Parathyroid adenoma (tissue), 2 donors: ENCODE measurements around the gene RADIL.

Source experiments
- H2AFZ ChIP-seq: fragments of 300-600 bp; sonication (generic); one replicate; pipeline ENCODE4 v1.7.0; 2017; ENCODE audit warnings: antibody characterized with exemption, mild to moderate bottlenecking
- H3K27ac ChIP-seq: fragments of 300-600 bp; sonication (generic); one replicate; pipeline ENCODE4 v1.7.0; 2017
- H3K27me3 ChIP-seq: fragments of 300-600 bp; sonication (generic); one replicate; pipeline ENCODE4 v1.7.0; 2017; ENCODE audit warnings: low read length; ENCODE audit not compliant: control insufficient read depth, insufficient read depth
- H3K36me3 ChIP-seq: fragments of 300-600 bp; sonication (generic); one replicate; pipeline ENCODE4 v1.7.0; 2017; ENCODE audit warnings: low read length; ENCODE audit not compliant: control insufficient read depth, insufficient read depth
- H3K4me1 ChIP-seq: fragments of 300-600 bp; sonication (generic); one replicate; pipeline ENCODE4 v1.7.0; 2017; ENCODE audit warnings: control low read depth
- H3K4me2 ChIP-seq: fragments of 300-600 bp; sonication (generic); one replicate; pipeline ENCODE4 v1.7.0; 2017; ENCODE audit warnings: low read length
- H3K4me3 ChIP-seq: fragments of 300-600 bp; sonication (generic); one replicate; pipeline ENCODE4 v1.7.0; 2017; ENCODE audit warnings: low read depth, low read length
- H3K79me2 ChIP-seq: fragments of 300-600 bp; sonication (generic); one replicate; pipeline ENCODE4 v1.7.0; 2017; ENCODE audit warnings: control low read depth
- H3K9ac ChIP-seq: fragments of 300-600 bp; sonication (generic); one replicate; pipeline ENCODE4 v1.7.0; 2017; ENCODE audit warnings: mild to moderate bottlenecking
- H3K9me3 ChIP-seq: fragments of 300-600 bp; sonication (generic); one replicate; pipeline ENCODE4 v1.7.0; 2017; ENCODE audit warnings: low read length; ENCODE audit not compliant: control insufficient read depth
- TF ChIP-seq, protein P1 (sequence below): fragments of 300-600 bp; sonication (generic); IDR thresholded peaks from one replicate; pipeline ENCODE4 v1.7.0; 2017; ENCODE audit warnings: antibody characterized with exemption, mild to moderate bottlenecking
- donor health status: primary hyperparathyroidism.

RADIL gene

DNA sequence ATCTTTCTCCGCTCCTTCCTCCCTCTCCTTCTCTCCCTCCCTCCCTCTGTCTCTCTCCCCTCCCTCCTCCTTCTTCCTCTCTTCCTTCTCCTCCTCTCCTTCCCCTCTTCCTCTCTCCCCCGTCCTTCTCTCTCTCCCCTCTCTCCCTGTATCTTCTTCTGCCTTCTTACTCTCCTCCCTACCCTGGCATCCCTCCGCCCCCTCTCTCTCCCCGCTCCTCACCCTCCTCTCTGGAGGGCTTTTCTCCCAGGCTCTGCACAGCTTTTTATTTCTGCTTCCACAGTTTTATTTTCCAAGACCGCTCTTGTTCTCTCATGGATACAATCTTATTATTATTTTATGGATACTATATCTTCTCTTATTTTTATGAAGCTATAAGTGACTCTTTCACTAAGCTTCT, 75.5 kb downstream of the RADIL start:
- Histone ChIP-seq H3K9ac (no peak overlapping the region), H2AFZ (no peak overlapping the region), H3K4me3 (no peak overlapping the region), H3K79me2 (no peaks in the 10 kb centered on the region), H3K36me3 (no peaks in the 10 kb centered on the region), H3K9me3 (no peaks in the 10 kb centered on the region), H3K4me1 (no peaks in the 10 kb centered on the region), H3K4me2 (no peak overlapping the region), H3K27ac (no peak overlapping the region), H3K27me3 (no peaks in the 10 kb centered on the region)
- TF ChIP-seq, protein P1, sequence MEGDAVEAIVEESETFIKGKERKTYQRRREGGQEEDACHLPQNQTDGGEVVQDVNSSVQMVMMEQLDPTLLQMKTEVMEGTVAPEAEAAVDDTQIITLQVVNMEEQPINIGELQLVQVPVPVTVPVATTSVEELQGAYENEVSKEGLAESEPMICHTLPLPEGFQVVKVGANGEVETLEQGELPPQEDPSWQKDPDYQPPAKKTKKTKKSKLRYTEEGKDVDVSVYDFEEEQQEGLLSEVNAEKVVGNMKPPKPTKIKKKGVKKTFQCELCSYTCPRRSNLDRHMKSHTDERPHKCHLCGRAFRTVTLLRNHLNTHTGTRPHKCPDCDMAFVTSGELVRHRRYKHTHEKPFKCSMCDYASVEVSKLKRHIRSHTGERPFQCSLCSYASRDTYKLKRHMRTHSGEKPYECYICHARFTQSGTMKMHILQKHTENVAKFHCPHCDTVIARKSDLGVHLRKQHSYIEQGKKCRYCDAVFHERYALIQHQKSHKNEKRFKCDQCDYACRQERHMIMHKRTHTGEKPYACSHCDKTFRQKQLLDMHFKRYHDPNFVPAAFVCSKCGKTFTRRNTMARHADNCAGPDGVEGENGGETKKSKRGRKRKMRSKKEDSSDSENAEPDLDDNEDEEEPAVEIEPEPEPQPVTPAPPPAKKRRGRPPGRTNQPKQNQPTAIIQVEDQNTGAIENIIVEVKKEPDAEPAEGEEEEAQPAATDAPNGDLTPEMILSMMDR = no peak

DNA sequence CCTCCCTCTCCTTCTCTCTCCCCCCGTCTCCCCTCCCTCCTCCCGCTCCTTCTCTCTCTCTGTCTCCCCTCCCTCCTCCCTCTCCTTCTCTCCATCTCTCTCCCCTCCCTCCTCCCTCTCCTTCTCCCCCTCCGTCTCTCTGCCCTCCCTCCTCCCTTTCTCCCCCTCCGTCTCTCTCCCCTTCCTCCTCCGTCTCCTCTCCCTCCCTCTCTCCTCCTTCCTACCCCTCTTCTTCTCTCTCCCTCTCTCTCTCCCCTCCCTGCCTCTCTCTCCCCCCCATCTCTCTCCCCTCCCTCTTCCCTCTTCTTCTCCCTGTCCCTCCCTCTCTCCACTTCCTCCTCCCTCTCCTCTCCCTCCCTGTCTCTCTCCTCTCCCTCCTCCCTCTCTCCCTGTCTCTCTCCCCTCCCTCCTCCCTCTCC, 75.9 kb downstream of the RADIL start:
- TF ChIP-seq, protein P1 = no peak
- Histone ChIP-seq H3K4me1 (no peaks in the 10 kb centered on the region), H3K79me2 (no peaks in the 10 kb centered on the region), H3K36me3 (no peaks in the 10 kb centered on the region), H3K4me2 (no peak overlapping the region), H3K27ac (no peak overlapping the region), H2AFZ (no peak overlapping the region), H3K9ac (no peak overlapping the region), H3K4me3 (no peak overlapping the region), H3K9me3 (no peaks in the 10 kb centered on the region), H3K27me3 (no peaks in the 10 kb centered on the region)

DNA sequence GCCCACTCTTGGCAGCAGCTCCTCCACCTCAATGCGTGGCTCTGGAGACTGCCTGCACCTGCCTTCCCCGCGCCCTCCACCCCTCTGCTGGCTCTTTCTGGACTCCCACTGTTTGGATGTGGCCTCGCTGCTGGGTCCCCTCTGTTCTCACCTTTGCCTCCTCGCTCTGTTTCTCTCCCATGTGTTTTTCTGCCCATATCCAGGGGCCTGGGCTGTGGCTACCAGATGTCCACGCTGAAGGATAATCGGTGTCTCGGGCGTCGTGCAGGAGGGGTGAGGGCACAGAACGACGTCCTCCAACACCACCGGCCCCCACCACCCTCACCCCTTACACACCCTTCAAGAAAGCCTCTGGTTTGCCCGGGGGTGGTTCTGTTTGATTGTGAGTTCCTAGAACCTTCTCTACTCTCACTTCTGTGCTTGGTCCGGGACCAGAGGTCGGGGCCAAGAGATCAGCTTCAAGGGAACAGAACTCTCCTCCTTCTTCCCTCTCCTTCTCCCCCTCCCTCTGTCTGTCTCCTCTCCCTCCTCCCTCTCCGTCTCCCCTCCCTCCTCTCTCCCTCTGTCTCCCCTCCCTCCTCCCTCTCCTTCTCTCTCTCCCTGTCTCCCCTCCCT, 76.4 kb downstream of the RADIL start:
- Histone ChIP-seq H3K9me3 (no peaks in the 10 kb centered on the region), H3K36me3 (no peaks in the 10 kb centered on the region), H3K27ac (no peak overlapping the region), H3K4me2 (no peak overlapping the region), H3K4me1 (no peaks in the 10 kb centered on the region), H3K79me2 (no peaks in the 10 kb centered on the region), H2AFZ (no peak overlapping the region), H3K9ac (no peak overlapping the region), H3K4me3 (no peak overlapping the region), H3K27me3 (no peaks in the 10 kb centered on the region)
- TF ChIP-seq, protein P1 = no peak

DNA sequence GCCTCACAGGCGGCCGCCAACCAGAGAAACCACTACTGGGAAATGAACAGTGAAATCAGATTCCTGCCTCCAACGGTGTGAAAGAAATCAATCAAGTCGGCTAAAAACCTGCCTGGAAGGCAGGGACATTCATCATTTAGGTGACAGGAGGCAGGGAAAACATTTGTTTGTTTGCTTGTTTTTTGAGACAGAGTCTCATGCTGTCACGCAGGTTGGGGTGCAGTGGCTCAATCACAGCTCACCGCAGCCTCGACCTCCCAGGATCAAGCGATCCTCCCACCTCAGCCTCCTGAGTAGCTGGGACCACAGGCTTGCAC, 77.6 kb downstream of the RADIL start:
- Histone ChIP-seq H3K79me2 (no peaks in the 10 kb centered on the region), H3K9ac (no peak overlapping the region), H3K4me3 (no peak overlapping the region), H3K36me3 (no peaks in the 10 kb centered on the region), H2AFZ (no peak overlapping the region), H3K4me1 (no peaks in the 10 kb centered on the region), H3K9me3 (no peaks in the 10 kb centered on the region), H3K27me3 (no peaks in the 10 kb centered on the region), H3K27ac (no peak overlapping the region), H3K4me2 (no peak overlapping the region)
- TF ChIP-seq, protein P1 = no peak
